GM23248 (cell line): ENCODE results near the gene PSMA7. TPM values are rescaled to one million over a fixed set of nuclear protein-coding genes. Genes with fewer than 3 reads are reported as not detected.

Experiments
- DNase-seq: peaks from one replicate; pipeline ENCODE4 v3.0.0-alpha.2; 2015
- H2AFZ ChIP-seq: fragments of 200-600 bp; sonication (generic); 2 replicates; pipeline ENCODE4 v1.6.1; 2016; ENCODE audit warnings: antibody characterized with exemption
- H3F3A ChIP-seq: fragments of 200-600 bp; sonication (generic); 2 replicates; pipeline ENCODE4 v1.6.1; 2016; ENCODE audit warnings: mild to moderate bottlenecking, antibody characterized with exemption, mixed run types; ENCODE audit not compliant: insufficient read depth
- H3K27ac ChIP-seq: fragments of 200-600 bp; sonication (generic); 2 replicates; pipeline ENCODE4 v1.5.1; 2016; ENCODE audit warnings: mild to moderate bottlenecking
- H3K27me3 ChIP-seq: fragments of 200-600 bp; sonication (generic); replicated peaks from 2 replicates; pipeline ENCODE4 v1.6.1; 2016; ENCODE audit warnings: mild to moderate bottlenecking; ENCODE audit not compliant: insufficient read depth
- H3K36me3 ChIP-seq: fragments of 200-600 bp; sonication (generic); 2 replicates; pipeline ENCODE4 v1.6.1; 2016; ENCODE audit warnings: low read depth, mild to moderate bottlenecking
- H3K4me1 ChIP-seq: fragments of 200-600 bp; sonication (generic); 2 replicates; pipeline ENCODE4 v1.6.1; 2016; ENCODE audit warnings: mild to moderate bottlenecking; ENCODE audit not compliant: insufficient read depth
- H3K4me2 ChIP-seq: fragments of 200-600 bp; sonication (generic); one replicate; pipeline ENCODE4 v1.6.1; 2016; ENCODE audit warnings: mild to moderate bottlenecking; ENCODE audit not compliant: unreplicated experiment
- H3K4me3 ChIP-seq: fragments of 200-600 bp; sonication (generic); 2 replicates; pipeline ENCODE4 v1.5.1; 2016; ENCODE audit warnings: mild to moderate bottlenecking
- H3K79me2 ChIP-seq: fragments of 200-600 bp; sonication (generic); 2 replicates; pipeline ENCODE4 v1.6.1; 2016; ENCODE audit warnings: mild to moderate bottlenecking; ENCODE audit not compliant: insufficient read depth
- H3K9ac ChIP-seq: fragments of 200-600 bp; sonication (generic); 2 replicates; pipeline ENCODE4 v1.6.1; 2016; ENCODE audit warnings: mild to moderate bottlenecking
- H3K9me2 ChIP-seq: fragments of 200-600 bp; sonication (generic); 2 replicates; pipeline ENCODE4 v1.6.1; 2016; ENCODE audit warnings: mixed run types, mild to moderate bottlenecking, moderate library complexity; ENCODE audit not compliant: insufficient read depth
- H3K9me3 ChIP-seq: fragments of 200-600 bp; sonication (generic); one replicate; pipeline ENCODE4 v1.6.1; 2017; ENCODE audit warnings: low read depth
- H4K20me1 ChIP-seq: fragments of 200-600 bp; sonication (generic); 2 replicates; pipeline ENCODE4 v1.6.0; 2016; ENCODE audit not compliant: insufficient read depth
- EZH2 ChIP-seq: fragments of 200-600 bp; sonication (generic); IDR thresholded peaks from 2 replicates; pipeline ENCODE4 v1.6.1; 2018; ENCODE audit warnings: antibody characterized with exemption, mild to moderate bottlenecking; ENCODE audit not compliant: insufficient read depth, poor library complexity, severe bottlenecking
- EZH2phosphoT487 ChIP-seq: fragments of 200-600 bp; sonication (generic); IDR thresholded peaks from 2 replicates; pipeline ENCODE4 v1.6.1; 2018; ENCODE audit warnings: antibody characterized with exemption, moderate library complexity, mild to moderate bottlenecking, low read depth; ENCODE audit not compliant: insufficient read depth
- WGBS, 2 experiments: methylation state at CpG; one replicate each; pipeline ENCODE4 v1.1.6; 2015 to 2017; ENCODE audit warnings: low lambda C conversion rate in 2 of 2, low coverage in 1 of 2; ENCODE audit errors: missing lambda C conversion rate in 2 of 2; 5-methylcytosine and 5-hydroxymethylcytosine counted together
- in situ Hi-C: fragments of 300-500 bp; cut with MboI; formaldehyde crosslinking; loops from 2 replicates; pipeline ENCODE4 v1.15.0; 2020
- polyA plus RNA-seq: library from polyadenylated mRNA; unstranded; fragments of >200 nt; fragmentation: Nextera tagmentation; extraction: Ambion mirVana; gene quantifications from 2 replicates; pipeline ENCODE4 v1.2.1, GENCODE V29; 2016
- total RNA-seq: library from RNA; depleted of rRNA; stranded (reverse); fragments of >200 nt; shearing (Covaris generic); gene quantifications from 2 replicates; pipeline ENCODE4 v1.2.3, GENCODE V29; 2014

The PSMA7 gene
- total and polyA plus RNA-seq, 2 experiments from 2014 or later = 268 to 488 TPM

DNA sequence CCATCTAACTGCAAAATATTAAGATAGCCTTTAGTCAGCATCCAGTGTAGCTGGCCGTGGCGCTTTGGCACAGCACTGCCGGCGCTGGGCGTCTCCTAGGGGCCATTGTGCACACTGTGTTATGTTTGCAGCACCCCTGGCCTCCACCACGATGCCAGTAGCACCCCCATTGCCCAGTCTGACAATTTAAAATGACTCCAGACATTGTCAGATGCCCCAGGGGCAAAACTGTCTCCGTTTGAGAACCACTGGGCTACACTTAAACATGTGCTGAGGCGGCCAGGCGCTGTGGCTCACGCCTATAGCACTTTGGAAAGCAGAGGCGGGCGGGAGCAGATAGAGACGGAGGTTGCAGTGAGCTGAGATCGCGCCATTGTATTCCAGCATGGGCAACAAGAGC lies 33.7 kb upstream of the PSMA7 start:
- Histone ChIP-seq H3K9me2 (no peaks in the 10 kb centered on the region), H3K9ac (no peak overlapping the region), H3F3A (peaks cover 10% of the 10 kb centered on the region), H2AFZ (no peak overlapping the region), H3K9me3 (no peaks in the 10 kb centered on the region), H3K79me2 (peaks cover 3% of the 10 kb centered on the region; the same call in 1 of the 2 replicates), H4K20me1 (no peaks in the 10 kb centered on the region), H3K27ac (no peak overlapping the region), H3K4me1 (peaks cover 6% of the 10 kb centered on the region), H3K4me3 (no peak overlapping the region), H3K27me3 (no peaks in the 10 kb centered on the region), H3K4me2 (no peak overlapping the region), H3K36me3 (peaks cover 7% of the 10 kb centered on the region; the same call in 1 of the 2 replicates)
- in situ Hi-C loops = no loop called here
- no peak for TF ChIP-seq EZH2
- no peak for TF ChIP-seq EZH2phosphoT487
- no peak for DNase-seq
- 95 to 96% methylated on average over 15 of the region's 15 CpGs for WGBS, 2 experiments

DNA sequence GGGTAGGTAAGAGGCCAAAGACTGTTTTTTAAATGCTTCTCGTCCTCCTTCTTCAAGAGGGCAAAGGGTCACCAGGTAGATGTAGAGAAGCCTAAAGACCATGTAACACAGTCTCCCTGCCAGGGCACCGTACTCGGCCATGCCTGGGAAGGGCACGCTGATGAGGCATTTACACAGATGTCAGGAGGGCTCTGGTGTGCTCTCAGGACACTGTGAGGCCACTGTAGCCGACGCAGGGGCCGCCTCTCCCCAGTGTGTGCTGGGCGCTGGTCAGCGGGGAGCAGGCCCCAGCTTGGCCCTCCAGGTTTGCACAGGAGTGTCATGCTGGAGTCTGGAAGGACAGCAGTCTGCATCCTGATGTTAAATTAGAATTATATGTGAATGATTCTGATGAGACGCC lies 32.5 kb upstream of the PSMA7 start:
- H3K27ac ChIP-seq = no peak overlapping the region
- H3K4me1 ChIP-seq = no peaks in the 10 kb centered on the region
- H3K4me3 ChIP-seq = no peak overlapping the region
- no peak for DNase-seq
- H3K79me2 ChIP-seq = no peaks in the 10 kb centered on the region
- no peaks in the 10 kb centered on the region for H3K27me3 ChIP-seq
- in situ Hi-C loops = no loop called here
- no peak overlapping the region for H3K4me2 ChIP-seq
- H3K9me3 ChIP-seq = no peaks in the 10 kb centered on the region
- H4K20me1 ChIP-seq = no peaks in the 10 kb centered on the region
- no peak for TF ChIP-seq EZH2
- no peak for TF ChIP-seq EZH2phosphoT487
- no peak overlapping the region for H3K9ac ChIP-seq
- 93 to 96% methylated on average over 10 of the region's 10 CpGs for WGBS, 2 experiments
- H3K36me3 ChIP-seq = peaks cover 3% of the 10 kb centered on the region; the same call in 1 of the 2 replicates
- no peaks in the 10 kb centered on the region for H3K9me2 ChIP-seq
- H2AFZ ChIP-seq = no peak overlapping the region
- no peaks in the 10 kb centered on the region; the same call in 1 of the 2 replicates for H3F3A ChIP-seq

DNA sequence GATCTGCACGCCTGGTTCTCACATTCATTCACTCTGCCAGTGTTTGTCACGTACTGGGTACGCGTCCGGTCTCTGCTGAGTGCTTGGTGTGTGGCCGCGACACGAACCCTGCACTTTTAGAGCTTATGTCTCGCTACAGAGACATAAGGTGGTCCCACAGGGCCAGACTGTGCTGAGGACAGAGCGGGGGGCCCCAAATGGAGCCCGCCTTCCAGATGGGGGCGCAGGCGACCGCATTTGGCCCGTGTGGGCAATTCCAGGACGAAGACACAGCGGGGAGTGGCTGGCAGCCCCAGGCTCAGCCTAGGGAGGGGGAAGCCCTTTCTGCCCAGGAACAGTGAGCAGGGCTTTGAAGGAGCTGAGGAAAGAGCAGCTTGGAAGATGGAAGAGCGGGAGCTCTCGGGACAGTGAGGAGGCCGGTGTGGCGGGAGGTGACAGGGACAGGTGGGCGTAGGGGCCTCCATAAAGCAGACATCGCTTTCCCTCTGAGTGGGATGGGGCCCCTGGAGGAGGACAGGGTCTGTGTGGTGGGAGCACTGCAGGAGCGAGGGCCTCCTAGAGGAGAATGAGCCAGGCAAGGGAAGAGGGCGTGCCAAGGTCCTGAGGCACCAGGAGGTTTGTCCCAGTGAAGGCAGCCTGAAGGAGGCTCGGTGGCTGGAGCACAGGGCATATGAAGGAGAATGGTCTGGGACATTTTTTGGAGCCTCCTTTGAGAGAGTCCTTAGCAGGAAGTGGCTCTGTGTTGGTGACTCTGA lies 31.9 kb upstream of the PSMA7 start:
- H3K9me2 ChIP-seq = no peaks in the 10 kb centered on the region
- H3K27ac ChIP-seq = no peak overlapping the region
- no peaks in the 10 kb centered on the region for H4K20me1 ChIP-seq
- in situ Hi-C loops = no loop called here
- TF ChIP-seq EZH2phosphoT487 = no peak
- no peak for TF ChIP-seq EZH2
- peaks cover 3% of the 10 kb centered on the region; the same call in 1 of the 2 replicates for H3K36me3 ChIP-seq
- no peaks in the 10 kb centered on the region for H3K4me1 ChIP-seq
- H2AFZ ChIP-seq = no peak overlapping the region
- DNase-seq = no peak
- no peak overlapping the region for H3K9ac ChIP-seq
- H3K27me3 ChIP-seq = no peaks in the 10 kb centered on the region
- no peak overlapping the region for H3K4me3 ChIP-seq
- no peaks in the 10 kb centered on the region for H3F3A ChIP-seq
- 94 to 96% methylated on average over 24 to 26 of the region's 26 CpGs for WGBS, 2 experiments
- H3K79me2 ChIP-seq = no peaks in the 10 kb centered on the region
- H3K9me3 ChIP-seq = no peaks in the 10 kb centered on the region
- no peak overlapping the region for H3K4me2 ChIP-seq

DNA sequence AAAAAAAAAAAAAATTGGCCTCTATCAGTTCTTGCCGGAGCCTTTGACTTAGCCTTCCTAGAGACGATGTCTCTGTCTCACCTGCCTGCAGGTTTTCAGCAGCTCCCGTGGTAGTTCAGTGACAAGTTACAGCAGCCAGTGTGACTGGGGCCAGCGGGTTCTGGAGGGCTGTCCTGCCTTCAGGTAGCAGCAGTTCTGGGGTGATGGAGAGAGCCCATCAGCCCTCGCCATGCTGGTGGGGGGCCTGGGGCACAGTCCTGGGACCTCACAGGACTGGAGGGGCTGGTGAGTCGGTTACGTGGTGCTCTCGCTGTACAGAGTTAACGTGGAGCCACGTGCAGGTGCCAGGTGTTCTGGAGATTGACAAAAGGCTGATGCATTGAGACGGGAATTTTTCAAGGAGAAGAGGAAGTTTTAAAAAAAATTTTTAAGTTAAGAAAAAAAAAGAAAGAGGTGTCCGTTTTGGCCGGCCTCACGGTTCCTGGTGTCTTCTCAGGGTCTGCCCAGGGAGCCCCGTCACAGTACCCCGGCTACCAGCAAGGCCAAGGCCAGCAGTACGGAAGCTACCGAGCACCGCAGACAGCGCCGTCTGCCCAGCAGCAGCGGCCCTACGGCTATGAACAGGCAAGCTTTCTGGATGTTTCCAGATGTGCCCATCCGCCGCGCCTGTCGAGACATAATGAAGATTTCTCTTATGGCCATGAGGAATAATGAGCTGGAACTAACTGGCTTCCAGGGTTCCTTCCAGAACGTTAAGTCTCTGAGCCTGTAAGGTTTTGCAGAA lies 31.0 kb upstream of the PSMA7 start:
- Histone ChIP-seq H3K27me3 (no peaks in the 10 kb centered on the region), H3K4me1 (no peaks in the 10 kb centered on the region), H3K36me3 (peaks cover 3% of the 10 kb centered on the region; the same call in 1 of the 2 replicates), H3F3A (no peaks in the 10 kb centered on the region), H3K4me3 (no peak overlapping the region), H3K9ac (no peak overlapping the region), H2AFZ (no peak overlapping the region), H3K9me2 (no peaks in the 10 kb centered on the region), H3K27ac (no peak overlapping the region), H3K9me3 (no peaks in the 10 kb centered on the region), H3K79me2 (no peaks in the 10 kb centered on the region), H4K20me1 (no peaks in the 10 kb centered on the region), H3K4me2 (no peak overlapping the region)
- in situ Hi-C loops = no loop called here
- TF ChIP-seq EZH2phosphoT487 (no peak), EZH2 (no peak)
- 94 to 96% methylated on average over 28 of the region's 28 CpGs for WGBS, 2 experiments
- DNase-seq = no peak
